Measurements from ENCODE around the gene CLMP.

Gene CLMP

GRCh38 chr11:123195188-123196059, at the start of gene CLMP:
Gene CLMP (minus strand): TSS chr11:123195248. CDS start chr11:123194940, 308 bp downstream.
- TF ChIP-seq NFIC (IDR thresholded peaks at IDR 0.05) = no peak
- no peak for TF ChIP-seq USF1 (IDR thresholded peaks at IDR 0.05)
- TF ChIP-seq MAX (IDR thresholded peaks at IDR 0.05) = no peak
- TF ChIP-seq FOXM1 (IDR thresholded peaks at IDR 0.05; ENCODE audit: borderline replicate concordance, low read depth) = no peak
- TF ChIP-seq RAD21 (IDR thresholded peaks at IDR 0.05; ENCODE audit: low read depth) = no peak
- TF ChIP-seq EP300 (IDR thresholded peaks at IDR 0.05; ENCODE audit: borderline replicate concordance) = no peak
- TF ChIP-seq ZBTB7A (IDR thresholded peaks at IDR 0.05; ENCODE audit: low read depth) = no peak
- TF ChIP-seq CREB1 (IDR thresholded peaks at IDR 0.05; ENCODE audit: low read depth) = no peak
- no peak for TF ChIP-seq EGR1 (IDR thresholded peaks at IDR 0.05)
- TF ChIP-seq TEAD4 (IDR thresholded peaks at IDR 0.05) = no peak
- TF ChIP-seq TCF12 (IDR thresholded peaks at IDR 0.05; ENCODE audit: low read depth) = no peak
- no peak for TF ChIP-seq YY1 (IDR thresholded peaks at IDR 0.05; ENCODE audit: low read depth)
- no peak for TF ChIP-seq TAF1 (IDR thresholded peaks at IDR 0.05; ENCODE audit: low read depth)
- TF ChIP-seq CEBPB (IDR thresholded peaks at IDR 0.05) = no peak
- TF ChIP-seq REST (IDR thresholded peaks at IDR 0.05; ENCODE audit: low read depth) = no peak

GRCh38 chr11:123241874-123242543, 47.0 kb upstream of the CLMP start:
- TF ChIP-seq REST (IDR thresholded peaks at IDR 0.05; ENCODE audit: low read depth) = no peak
- no peak for TF ChIP-seq TEAD4 (IDR thresholded peaks at IDR 0.05)
- no peak for TF ChIP-seq ZBTB7A (IDR thresholded peaks at IDR 0.05; ENCODE audit: low read depth)
- TF ChIP-seq CEBPB (IDR thresholded peaks at IDR 0.05) = no peak
- TF ChIP-seq FOXM1 (IDR thresholded peaks at IDR 0.05; ENCODE audit: borderline replicate concordance, low read depth) = no peak
- TF ChIP-seq USF1 (IDR thresholded peaks at IDR 0.05) = no peak
- TF ChIP-seq RAD21 (IDR thresholded peaks at IDR 0.05; ENCODE audit: low read depth) = no peak
- TF ChIP-seq YY1 (IDR thresholded peaks at IDR 0.05; ENCODE audit: low read depth) = no peak
- TF ChIP-seq EGR1 (IDR thresholded peaks at IDR 0.05) = no peak
- TF ChIP-seq EP300 (IDR thresholded peaks at IDR 0.05; ENCODE audit: borderline replicate concordance) = no peak
- no peak for TF ChIP-seq NFIC (IDR thresholded peaks at IDR 0.05)
- no peak for TF ChIP-seq TCF12 (IDR thresholded peaks at IDR 0.05; ENCODE audit: low read depth)
- no peak for TF ChIP-seq CREB1 (IDR thresholded peaks at IDR 0.05; ENCODE audit: low read depth)
- TF ChIP-seq TAF1 (IDR thresholded peaks at IDR 0.05; ENCODE audit: low read depth) = no peak
- no peak for TF ChIP-seq MAX (IDR thresholded peaks at IDR 0.05)

- TF ChIP-seq TEAD4 (IDR thresholded peaks at IDR 0.05) (no peak), CEBPB (IDR thresholded peaks at IDR 0.05) (no peak)
Measured at GRCh38 chr11:123241294-123241693, 46.2 kb upstream of the CLMP start.

- TF ChIP-seq EGR1 (IDR thresholded peaks at IDR 0.05) (no peak), TEAD4 (IDR thresholded peaks at IDR 0.05) (no peak), EP300 (IDR thresholded peaks at IDR 0.05; ENCODE audit: borderline replicate concordance) (no peak), FOXM1 (IDR thresholded peaks at IDR 0.05; ENCODE audit: borderline replicate concordance, low read depth) (no peak), ZBTB7A (IDR thresholded peaks at IDR 0.05; ENCODE audit: low read depth) (no peak), MAX (IDR thresholded peaks at IDR 0.05) (no peak), TCF12 (IDR thresholded peaks at IDR 0.05; ENCODE audit: low read depth) (no peak), TAF1 (IDR thresholded peaks at IDR 0.05; ENCODE audit: low read depth) (no peak), USF1 (IDR thresholded peaks at IDR 0.05) (no peak), NFIC (IDR thresholded peaks at IDR 0.05) (no peak)
Measured at GRCh38 chr11:123239191-123240150, 44.4 kb upstream of the CLMP start.
